HG03342 (cell line): ENCODE data around the gene ALS2CL.
A peak's percentile ranks its signal among the peaks of the same experiment; 100 is the strongest.
"Not testable (repeated sequence)": the region's sequence is repeated elsewhere in the genome, so short reads cannot be mapped to it uniquely, and the experiment has no call there.

Source experiments
- ATAC-seq: cut with Tn5 transposase; IDR thresholded peaks from one replicate; pipeline ENCODE4 v1.9.1; 2021; ENCODE audit warnings: mild to moderate bottlenecking, moderate library complexity; ENCODE audit not compliant: unreplicated experiment

The ALS2CL gene

DNA sequence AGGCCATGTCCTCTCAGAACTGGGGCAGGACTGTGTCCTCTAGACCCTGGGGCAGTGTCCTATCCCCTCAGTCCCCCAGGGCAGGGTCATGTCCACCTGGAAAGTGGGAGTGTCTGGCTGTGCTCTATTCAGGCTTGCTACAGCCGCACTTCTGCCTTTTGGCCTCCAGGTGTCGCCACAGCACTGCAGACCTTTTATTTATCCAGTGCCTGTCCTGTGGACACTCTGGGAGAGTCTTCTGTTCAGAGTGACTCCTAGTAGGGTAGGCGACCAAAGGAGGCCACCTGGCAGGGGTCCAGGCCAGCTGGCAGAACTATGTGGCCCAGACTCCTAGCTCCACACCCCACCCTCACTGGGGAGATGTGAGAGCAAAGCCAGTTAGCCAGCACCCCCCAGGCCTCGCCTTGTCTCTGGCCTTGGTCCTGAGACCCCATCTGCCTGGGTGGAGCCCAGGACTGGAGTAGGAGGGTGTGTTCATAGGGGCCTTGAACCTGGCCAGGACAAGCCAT is 11.6 kb upstream of the ALS2CL start:
- ATAC-seq, result peak; percentile 65

DNA sequence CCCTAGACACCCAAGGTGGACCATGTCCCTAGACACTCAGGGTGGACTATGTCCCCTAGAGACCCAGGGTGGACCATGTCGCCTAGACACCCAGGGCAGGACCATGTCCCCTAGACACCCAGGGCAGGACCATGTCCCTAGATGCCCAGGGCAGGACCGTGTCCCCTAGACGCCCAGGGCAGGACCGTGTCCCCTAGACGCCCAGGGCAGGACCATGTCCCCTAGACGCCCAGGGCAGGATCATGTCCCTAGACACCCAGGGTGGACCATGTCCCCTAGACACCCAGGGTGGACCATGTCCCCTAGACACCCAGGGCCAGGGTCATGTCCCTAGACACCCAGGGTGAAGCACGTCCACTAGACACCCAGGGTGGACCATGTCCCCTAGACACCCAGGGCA is 10.9 kb upstream of the ALS2CL start:
- ATAC-seq, result not testable (repeated sequence)

DNA sequence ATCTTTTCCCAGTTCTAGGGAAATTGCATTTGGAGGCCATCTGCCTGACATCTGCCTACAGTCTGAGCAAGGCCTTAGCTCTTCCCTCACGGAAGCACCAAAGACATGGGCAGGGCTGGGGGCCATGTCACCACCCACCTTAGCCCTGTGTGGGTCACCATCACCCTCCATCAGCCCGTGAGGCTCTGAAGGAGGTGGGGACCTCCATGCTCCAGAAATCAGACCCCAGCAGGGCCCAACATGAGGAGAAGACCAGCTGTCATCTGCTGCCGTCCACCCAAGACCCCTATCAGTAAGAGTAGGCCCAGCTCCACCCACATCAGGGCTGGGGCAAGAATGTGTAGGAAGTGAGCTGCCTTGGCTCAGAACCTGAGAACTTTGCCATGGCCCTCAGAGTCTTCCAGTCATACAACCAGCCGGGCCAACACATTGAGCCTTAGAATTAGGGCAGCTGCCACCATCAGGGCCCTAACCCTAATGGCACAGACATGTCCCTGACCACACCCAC is 9.6 kb upstream of the ALS2CL start:
- ATAC-seq, result no peak

DNA sequence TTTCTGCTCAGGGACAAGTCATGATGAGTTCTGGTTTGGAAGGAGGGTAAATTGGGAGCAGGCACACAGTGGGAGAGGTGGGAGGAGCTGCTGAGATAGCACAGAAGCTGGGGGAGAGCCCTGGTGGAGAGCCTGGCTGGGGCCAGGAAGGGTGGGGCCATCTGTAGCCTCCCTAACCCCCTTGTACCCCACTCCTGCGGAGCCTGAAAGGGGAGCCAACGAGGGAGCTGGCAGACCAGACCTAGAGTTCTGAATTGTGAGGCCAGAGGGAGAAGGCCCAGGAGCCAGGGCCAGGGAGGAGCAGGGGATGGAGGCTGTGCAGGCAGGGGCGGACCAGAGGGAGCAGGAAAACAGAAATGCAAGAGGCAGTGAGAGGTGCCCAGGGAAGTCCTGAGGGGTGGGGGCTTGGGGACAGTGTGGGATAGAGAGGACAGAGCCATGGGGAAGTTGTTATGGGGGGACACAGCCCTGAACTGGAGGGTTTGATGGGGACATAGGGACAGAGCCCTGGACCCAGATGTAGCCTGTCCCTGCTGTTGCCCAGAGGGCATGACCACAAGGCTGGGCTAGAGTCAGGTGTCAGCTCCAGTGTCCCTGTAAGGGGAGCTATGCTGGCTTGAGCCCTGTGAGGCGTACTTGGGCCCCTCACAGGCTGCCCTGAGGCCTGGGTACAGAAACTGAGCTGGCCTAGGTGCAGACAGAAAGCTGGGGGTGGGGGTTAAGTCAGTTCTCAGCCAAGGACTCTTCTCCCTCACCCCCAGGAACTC is 8.9 kb upstream of the ALS2CL start:
- ATAC-seq, result no peak

DNA sequence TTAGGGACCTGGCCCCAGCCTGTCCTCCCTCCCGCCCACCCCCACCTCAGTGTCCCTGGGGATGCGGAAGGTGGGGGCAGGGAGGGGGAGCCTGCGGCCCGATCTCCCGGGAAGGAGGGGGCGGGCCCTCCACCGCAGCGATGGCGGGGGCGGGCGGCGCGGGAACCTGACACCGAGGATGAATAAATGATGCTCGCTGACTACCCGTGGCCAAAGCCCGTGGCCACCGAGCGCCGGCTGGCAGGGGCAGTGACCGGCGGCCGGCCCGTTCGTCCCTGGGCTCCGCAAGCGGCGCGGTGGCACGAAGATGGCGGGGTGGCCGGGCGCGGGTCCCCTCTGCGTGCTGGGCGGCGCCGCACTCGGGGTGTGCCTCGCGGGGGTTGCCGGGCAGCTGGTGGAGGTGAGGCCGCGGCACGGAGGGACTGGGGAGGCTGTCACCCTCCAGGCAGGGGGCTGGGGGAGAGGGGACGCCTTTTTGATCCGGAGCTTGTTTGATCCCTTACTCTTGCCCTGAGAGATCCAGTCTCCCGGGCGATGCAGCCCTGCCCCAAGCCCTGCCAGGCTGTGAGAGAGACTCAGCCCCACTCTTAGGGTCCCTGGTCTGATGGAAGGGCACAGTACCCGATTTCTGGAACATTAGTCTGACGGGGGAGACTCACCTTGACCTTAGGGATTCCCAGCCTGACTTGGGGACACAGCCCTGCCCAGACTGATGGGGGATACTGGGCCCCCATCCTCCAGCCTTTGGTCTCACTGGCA is 7.9 kb upstream of the ALS2CL start, which contains the start of gene TMIE:
Gene TMIE, plus strand, starts transcription at position 212 of the 759 bp plus-strand sequence. Its CDS starts 96 bp downstream, at position 308.
- ATAC-seq, result no peak

DNA sequence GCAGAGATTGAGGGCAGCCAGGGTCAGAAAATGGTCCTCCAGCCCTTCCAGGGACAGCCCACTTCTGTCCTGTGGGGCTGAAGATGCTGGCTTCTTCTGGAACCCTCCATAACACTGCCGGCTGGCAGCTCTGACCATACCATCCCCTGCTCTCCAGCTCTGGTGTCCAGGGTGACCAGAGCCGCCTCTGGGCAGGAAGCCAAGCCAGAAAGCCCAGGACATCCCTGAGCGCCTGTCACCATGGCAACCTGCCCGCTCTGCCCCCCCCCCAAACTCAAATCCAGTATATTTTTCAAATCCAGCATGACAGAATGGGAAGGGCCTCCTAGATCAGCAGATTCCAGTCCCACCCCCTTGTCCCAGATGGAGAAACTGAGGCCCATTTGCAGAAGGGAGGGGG is 7.3 kb upstream of the ALS2CL start:
- ATAC-seq, result no peak

DNA sequence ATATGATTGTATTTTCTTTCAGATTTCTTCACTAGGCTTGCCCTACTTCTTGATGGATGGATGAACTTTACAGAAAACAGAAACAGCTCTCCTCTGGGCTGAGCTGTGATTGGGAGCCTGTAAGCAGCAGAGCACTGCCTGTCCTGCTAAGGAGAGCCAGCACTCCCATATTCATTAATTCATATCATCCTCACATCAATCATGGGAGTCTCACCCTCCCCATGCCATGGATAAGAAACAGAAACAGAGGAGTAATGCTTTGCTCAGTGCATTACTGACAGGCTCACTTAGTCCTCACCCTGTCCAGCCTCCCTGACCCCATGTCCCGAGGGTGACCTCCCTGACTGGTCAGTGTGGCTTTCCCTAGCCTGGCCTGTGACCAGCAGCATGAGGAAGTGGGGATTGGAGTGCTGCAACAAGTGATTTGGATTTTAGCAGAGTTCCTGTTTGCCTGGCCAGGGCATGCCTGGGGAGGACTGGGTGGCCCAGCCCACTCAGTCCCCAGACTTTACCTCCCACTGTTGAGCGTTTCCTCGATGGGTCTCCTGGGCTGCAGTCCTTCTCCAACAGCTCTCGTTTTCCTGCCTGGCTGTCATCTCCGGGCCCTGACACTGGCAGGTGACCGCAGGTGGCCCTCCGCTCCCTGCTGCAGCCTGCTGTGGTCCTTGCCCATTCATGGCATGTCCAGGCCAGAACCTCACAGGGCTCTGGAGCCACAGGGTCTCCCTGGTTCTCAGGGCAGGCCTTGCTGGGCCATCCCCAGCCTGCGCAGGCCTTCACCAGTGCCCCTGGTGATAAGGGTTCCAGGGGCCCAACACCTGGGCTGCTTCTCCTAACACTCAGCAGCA is 6.4 kb upstream of the ALS2CL start:
- ATAC-seq, result no peak

DNA sequence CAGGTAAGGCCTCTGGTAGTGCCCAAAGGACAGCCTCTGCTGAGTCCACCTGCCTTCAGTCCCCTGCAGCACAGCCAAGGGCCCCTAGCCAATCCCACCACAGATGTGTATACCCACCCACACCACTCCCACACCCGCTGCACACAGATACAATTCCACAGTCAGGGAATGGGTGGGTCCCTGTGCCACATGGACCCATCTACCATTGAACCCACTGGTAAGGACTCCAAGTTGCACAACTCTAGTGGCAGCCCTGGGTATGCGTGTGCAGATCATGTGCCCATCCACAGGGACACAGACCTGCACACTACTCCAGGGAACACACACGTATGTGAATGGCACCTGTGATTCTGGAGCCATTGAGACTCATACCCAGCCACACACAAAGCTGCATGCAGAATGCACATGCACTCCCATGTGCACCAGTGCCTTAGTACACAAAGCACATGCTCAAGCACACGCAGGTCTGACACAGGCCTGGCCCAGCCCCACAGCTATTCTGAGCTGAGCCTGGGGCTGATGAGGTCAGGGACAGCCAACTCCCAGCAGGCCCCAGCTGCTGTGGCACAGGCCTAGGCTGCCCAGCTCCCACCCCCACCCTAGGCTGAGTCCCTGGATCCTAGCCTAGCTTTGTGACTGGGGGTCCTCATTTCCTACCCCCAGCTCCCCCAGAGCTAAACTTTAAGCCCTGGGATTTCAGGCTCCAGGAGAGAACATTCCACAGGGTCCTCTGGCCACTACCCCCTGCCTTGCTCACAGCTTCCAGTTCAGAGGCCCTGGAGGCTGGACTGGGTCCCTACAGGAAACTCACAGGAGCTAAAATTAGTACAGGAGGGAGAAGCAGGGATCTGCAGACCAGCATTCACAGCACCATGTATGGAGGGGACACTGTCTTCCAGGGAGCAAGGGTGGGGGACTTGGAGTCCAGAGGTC is 2.7 kb upstream of the ALS2CL start:
- no peak for ATAC-seq

DNA sequence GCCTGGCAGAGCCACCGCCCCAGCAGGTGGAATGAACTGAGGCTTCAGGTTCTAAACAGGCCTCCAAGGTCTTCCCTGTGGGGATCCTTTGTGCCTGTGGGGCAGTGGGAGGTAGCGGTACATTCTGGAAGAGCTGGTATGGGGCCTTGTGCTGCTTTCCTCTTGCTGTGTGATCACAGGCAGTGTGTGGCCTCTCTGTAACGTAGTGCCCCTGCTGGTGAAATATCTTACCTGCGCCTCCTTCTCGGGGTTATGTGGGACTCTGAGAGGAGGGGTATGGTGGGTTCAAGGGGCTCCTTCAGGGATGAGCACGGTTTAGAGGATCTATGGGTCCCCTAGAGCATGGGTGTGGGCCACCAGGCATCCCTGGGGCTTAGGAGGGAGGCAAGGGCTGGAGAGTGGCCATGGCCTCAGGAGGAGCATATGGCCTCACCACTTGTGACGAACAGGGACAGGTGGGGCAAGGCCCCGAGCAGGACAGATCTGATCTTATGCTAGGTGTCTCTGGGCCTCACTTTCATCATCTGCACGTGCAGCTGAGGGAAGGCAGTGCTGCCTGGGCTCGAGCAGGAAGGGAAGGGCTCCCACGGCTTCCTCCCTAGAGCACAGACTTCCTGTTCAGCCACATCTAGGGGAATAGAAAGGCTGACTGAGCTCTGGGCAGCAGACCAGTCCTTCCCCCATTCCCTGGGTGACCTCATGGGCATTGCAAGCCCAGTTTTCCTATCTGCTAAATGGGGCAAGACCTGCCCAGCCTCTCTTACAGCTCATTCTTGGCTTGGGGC is 1.9 kb upstream of the ALS2CL start:
- no peak for ATAC-seq

DNA sequence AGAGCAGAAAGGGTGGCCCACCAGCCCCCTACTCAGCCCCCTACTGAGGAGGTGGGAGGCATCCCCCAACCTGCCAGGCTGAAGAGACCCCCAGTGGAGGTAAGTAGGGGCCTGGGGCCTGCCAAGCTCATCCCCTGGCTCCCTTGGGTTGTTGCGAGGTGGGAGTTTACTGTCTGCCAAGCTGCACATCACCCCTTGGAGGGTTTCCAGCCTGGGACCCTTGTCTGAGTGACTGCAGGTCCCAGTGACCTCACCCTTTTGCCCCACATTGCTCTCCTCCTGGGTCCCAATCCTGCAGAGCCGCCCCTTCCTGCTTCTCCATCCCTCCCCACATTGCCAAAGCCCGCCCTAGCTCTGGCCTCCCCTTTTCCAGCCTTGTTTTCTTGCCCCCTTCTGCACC is 1.0 kb upstream of the ALS2CL start:
- ATAC-seq, result no peak

DNA sequence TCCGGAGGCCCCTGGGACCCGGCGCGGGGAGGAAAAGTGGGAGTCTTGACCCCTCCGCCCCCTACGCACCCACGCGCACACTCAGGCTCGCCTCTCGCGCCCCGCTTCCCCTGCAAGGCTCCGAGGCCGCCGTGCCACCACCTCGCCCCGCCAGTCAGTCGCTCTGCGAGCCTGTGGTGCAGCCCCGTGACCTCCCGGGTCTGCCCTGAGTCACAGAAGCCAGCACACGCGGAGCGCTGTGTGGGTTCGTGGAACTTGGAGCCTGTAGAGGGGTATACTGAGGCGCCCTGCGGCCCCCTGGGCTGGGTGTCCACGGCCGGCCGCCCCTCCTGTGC is 380 bp upstream of the ALS2CL start:
- ATAC-seq, result no peak

DNA sequence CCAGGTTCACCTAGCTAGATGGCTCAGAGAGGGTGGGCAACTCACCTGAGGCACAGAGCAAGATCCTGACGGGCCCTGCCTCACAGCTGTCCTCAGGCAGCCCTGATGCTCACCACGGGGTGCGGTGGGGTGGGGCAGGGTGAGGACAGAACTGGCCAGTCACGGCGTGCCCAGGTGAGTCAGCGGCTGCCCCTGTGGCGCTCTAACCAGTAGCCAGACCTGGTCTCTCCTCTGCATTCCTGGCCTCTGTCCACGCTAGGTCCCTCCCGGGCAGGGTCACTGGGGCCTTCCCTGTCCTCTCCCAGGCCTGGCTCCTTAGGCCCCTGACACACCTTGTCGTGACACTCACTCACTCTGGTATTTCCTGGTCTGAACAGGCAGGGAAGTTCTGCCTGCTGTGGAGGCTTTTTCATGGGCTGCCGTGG is 901 bp downstream of the ALS2CL start:
- no peak for ATAC-seq

DNA sequence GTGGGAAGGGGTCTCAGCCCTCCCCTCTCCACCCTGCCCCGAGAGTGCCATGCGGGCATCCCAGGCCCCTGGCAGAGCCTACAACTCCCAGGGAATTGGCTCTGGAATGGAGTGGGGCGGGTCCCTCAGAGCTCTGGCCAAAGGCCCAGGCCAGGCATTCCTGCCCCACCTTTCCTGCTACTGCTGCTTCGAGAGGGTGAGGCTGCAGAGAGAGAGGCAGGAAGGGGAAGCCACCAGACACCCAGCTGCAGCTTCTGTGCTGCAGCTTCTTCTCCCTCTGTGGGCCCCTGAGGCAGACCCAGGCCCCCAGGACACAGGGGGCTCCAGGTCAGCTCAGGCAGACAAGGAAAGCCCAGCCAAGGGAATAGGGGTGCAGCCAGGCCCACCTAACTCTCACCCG is 2.7 kb downstream of the ALS2CL start:
- ATAC-seq, result no peak

DNA sequence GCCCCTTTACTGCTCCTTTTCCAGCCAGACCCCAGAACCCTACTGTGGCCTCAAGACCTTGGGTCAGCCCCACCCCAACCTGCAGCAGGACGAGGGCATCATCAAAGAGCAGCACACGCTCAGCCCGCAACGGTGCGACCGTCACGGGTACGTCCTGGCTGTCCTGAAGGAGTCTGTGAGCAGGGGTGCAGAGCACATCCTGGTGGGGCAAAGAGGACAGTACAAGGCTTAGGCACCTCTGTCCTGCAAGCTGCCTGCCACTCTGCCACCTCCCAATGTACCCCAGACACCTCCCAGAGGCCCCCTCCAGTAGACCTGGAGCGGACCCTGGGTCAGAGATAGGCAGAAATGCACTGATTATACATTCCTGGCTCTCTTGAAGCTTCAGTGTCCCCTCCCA is 8.0 kb downstream of the ALS2CL start:
- no peak for ATAC-seq

DNA sequence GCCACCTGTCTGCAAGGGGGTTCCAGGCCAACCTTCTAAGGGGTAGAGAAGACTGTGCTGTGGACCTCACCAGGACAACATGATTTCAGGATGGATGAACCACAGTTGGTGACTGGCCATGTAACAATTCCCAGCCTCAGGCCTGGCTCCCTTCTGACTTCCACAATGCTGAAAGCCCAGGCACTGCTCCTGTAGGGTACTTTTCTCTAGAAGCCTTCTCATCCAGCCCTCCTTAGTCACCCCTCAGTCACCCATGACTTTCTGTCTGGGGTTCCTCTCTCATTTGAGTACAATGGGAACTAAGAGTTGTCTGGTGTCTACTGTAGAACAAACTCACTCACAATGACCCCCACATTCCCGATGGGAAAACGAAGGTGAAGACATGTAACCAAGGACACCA is 8.6 kb downstream of the ALS2CL start:
- ATAC-seq, result no peak

DNA sequence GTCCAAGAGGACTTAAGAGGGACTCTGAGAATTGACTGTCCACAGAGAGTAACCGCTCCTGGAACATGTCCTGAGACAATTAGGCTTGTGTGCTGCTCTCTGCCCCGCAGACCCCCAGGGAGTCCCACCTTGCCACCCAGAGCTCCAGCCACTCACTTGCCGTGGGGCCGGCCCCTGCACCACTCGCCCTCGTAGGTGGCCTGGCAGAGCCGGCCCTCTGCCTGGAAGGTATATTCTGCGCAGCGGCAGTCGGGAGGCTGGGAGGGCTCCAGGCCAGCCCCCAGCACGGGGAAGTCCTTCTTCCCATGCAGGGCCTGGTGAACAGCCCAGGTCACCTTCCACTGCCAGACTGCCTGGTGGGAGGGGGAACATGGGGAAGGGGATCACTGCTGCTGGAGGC is 10.5 kb downstream of the ALS2CL start:
- ATAC-seq, result no peak

DNA sequence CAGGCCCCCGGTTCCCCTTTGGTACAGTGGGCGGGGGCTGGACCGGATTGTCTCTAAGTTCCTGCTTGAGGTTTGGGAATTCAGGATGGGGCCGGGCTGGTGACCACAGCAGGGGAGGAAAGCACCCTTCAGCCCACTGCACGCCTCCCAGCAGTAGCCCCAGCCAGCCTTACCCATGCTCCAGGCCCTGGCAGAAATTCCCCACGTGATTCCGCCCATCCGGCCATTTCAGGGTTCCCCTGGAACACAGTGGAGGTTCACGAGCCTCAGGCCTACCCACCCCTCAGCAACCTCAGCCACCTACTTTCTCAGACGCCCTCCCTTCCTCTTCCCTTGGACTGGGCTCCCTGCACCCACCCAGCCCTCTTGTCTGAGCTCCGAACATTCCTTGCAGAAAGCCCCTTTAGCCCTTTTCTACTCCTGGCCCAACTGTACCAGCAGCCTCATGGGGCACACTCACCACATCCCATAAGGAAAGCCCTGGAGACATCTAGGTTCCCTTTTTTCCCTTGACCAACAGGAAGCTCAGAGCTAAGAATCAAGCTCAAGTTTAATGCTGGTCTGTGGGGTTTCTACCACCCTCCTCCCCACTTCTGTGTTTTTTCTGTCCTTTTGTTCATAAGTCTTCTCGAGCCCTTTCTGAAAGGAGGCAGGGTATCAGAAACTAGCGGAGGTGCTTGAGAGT is 11.5 kb downstream of the ALS2CL start:
- ATAC-seq, result no peak

DNA sequence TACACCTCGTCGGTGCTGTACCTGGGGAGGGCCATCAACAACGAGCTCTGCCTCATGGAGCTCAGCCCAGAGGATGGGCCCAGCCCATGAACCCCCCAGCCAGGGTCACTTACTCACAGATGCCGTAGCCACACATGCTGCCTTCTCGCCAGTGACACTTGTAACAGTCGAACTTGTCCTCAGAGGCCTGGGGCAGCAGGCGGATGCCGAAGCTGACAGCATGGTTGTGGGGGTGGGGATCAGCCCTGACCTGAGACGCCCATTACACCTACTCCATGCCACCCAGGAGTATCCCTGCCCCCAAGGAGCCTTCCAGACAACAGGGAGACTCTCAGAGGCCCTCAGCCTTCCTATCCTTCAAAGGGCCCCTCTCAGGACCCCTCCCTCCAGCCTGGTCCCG is 12.1 kb downstream of the ALS2CL start:
- no peak for ATAC-seq
